H1 (cell line): ENCODE measurements around the gene CACNA1A.

Source experiments
- BRCA1 ChIP-seq: IDR thresholded peaks from 2 replicates; pipeline ENCODE4 v1.6.1; 2012; ENCODE audit warnings: low read depth, low read length, improper control_type of control experiment
- CEBPB ChIP-seq: IDR thresholded peaks from 2 replicates; pipeline ENCODE4 v1.6.1; 2012; ENCODE audit warnings: low read depth, low read length
- GABPA ChIP-seq: IDR thresholded peaks from 2 replicates; pipeline ENCODE4 v1.6.1; 2011; ENCODE audit warnings: mild to moderate bottlenecking, low read length, moderate library complexity, borderline replicate concordance; ENCODE audit not compliant: insufficient read depth
- GTF2F1 ChIP-seq: IDR thresholded peaks from 2 replicates; pipeline ENCODE4 v1.6.1; 2012; ENCODE audit warnings: low read depth, low read length, improper control_type of control experiment, borderline replicate concordance
- POLR2A ChIP-seq, 2 experiments: IDR thresholded peaks; 1 replicate in 1 of 2; 2 replicates in 1 of 2; pipeline ENCODE4 v1.6.1; 2011; ENCODE audit warnings: low read depth in 2 of 2, low read length in 2 of 2, mild to moderate bottlenecking in 2 of 2; ENCODE audit errors: control extremely low read depth in 1 of 2
- POLR2AphosphoS5 ChIP-seq: IDR thresholded peaks from 2 replicates; pipeline ENCODE4 v1.6.1; 2011; ENCODE audit warnings: low read depth, low read length
- RAD21 ChIP-seq, 2 experiments: IDR thresholded peaks in 1 of 2; conservative IDR thresholded peaks in 1 of 2; 2 replicates each; pipeline ENCODE4 v1.6.1; 2011; ENCODE audit warnings: low read depth in 2 of 2, low read length in 2 of 2, improper control_type of control experiment in 1 of 2, inconsistent platforms in 1 of 2, mild to moderate bottlenecking in 1 of 2, moderate library complexity in 1 of 2
- TAF1 ChIP-seq: IDR thresholded peaks from 2 replicates; pipeline ENCODE4 v1.6.1; 2011; ENCODE audit warnings: mild to moderate bottlenecking, low read depth, low read length
- YY1 ChIP-seq: IDR thresholded peaks from 2 replicates; pipeline ENCODE4 v1.6.1; 2011; ENCODE audit warnings: low read depth, mild to moderate bottlenecking, low read length
- TF ChIP-seq, protein P1 (sequence below), 3 experiments: IDR thresholded peaks; 1 replicate in 2 of 3; 2 replicates in 1 of 3; pipeline versions ENCODE4 v1.5.1 to v1.6.1; 2011; ENCODE audit warnings: low read length in 3 of 3, mild to moderate bottlenecking in 3 of 3, inconsistent platforms in 2 of 3, low read depth in 1 of 3, moderate library complexity in 1 of 3; ENCODE audit not compliant: insufficient read depth in 1 of 3; ENCODE audit errors: control extremely low read depth in 1 of 3
- TF ChIP-seq, protein P2 (sequence below): IDR thresholded peaks from 2 replicates; pipeline ENCODE4 v1.6.1; 2011; ENCODE audit warnings: low read length, improper control_type of control experiment
- TF ChIP-seq, protein P3 (sequence below): IDR thresholded peaks from 2 replicates; pipeline ENCODE4 v1.6.1; 2011; ENCODE audit warnings: low read depth, mild to moderate bottlenecking, low read length; ENCODE audit not compliant: insufficient read depth

DNA sequence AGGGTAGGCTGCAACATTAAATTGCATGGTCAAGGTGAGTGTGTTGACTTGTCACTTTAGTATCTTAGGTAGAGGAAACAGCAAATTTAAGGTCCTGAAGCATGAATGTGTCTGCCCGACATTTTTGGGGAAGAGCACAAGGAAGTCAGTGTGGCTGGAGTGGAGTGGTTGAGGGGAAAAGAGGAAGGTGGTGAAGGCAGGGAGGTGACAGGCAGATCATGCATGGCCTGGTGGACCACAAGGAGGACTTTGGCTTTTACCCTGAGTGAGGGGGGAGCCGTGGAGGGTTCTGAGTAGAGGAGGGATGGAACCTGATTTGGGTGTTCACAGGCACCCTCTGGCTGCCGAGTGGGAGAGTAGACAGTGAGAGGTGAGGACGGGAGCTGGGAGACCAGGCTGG is 188.1 kb downstream of the CACNA1A start:
- TF ChIP-seq, protein P1, sequence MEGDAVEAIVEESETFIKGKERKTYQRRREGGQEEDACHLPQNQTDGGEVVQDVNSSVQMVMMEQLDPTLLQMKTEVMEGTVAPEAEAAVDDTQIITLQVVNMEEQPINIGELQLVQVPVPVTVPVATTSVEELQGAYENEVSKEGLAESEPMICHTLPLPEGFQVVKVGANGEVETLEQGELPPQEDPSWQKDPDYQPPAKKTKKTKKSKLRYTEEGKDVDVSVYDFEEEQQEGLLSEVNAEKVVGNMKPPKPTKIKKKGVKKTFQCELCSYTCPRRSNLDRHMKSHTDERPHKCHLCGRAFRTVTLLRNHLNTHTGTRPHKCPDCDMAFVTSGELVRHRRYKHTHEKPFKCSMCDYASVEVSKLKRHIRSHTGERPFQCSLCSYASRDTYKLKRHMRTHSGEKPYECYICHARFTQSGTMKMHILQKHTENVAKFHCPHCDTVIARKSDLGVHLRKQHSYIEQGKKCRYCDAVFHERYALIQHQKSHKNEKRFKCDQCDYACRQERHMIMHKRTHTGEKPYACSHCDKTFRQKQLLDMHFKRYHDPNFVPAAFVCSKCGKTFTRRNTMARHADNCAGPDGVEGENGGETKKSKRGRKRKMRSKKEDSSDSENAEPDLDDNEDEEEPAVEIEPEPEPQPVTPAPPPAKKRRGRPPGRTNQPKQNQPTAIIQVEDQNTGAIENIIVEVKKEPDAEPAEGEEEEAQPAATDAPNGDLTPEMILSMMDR (IDR thresholded peaks at IDR 0.05; ENCODE audit: control extremely low read depth in 1 of 3, insufficient read depth in 1 of 3, low read depth in 1 of 3, low read length in 3 of 3), result no peak
- TF ChIP-seq RAD21 (IDR thresholded peaks at IDR 0.05 in 1 of 2, conservative IDR thresholded peaks at IDR 0.05 in 1 of 2; ENCODE audit: low read depth in 2 of 2, low read length in 2 of 2), result no peak
- TF ChIP-seq, protein P2, sequence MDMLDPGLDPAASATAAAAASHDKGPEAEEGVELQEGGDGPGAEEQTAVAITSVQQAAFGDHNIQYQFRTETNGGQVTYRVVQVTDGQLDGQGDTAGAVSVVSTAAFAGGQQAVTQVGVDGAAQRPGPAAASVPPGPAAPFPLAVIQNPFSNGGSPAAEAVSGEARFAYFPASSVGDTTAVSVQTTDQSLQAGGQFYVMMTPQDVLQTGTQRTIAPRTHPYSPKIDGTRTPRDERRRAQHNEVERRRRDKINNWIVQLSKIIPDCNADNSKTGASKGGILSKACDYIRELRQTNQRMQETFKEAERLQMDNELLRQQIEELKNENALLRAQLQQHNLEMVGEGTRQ, result no peak
- TF ChIP-seq GTF2F1, result no peak
- TF ChIP-seq POLR2A (IDR thresholded peaks at IDR 0.05; ENCODE audit: control extremely low read depth in 1 of 2, low read depth in 2 of 2, low read length in 2 of 2), result no peak
- no peak for TF ChIP-seq TAF1
- TF ChIP-seq YY1, result no peak
- TF ChIP-seq GABPA, result no peak
- no peak for TF ChIP-seq BRCA1
- TF ChIP-seq CEBPB, result no peak
- TF ChIP-seq POLR2AphosphoS5, result no peak
- TF ChIP-seq, protein P3, sequence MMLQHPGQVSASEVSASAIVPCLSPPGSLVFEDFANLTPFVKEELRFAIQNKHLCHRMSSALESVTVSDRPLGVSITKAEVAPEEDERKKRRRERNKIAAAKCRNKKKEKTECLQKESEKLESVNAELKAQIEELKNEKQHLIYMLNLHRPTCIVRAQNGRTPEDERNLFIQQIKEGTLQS, result no peak
